Mucosa of descending colon (tissue), 3 donors: Measurements from ENCODE around the gene HMOX1. TPM values are rescaled to one million over a fixed set of nuclear protein-coding genes. Genes with fewer than 3 reads are reported as not detected.
A peak's percentile ranks its signal among the peaks of the same experiment; 100 is the strongest.

Experiments
- ATAC-seq: fragments of 200-7000 bp; cut with Tn5 transposase; one replicate; pipeline ENCODE4 v1.9.1; 2020; ENCODE audit warnings: mild to moderate bottlenecking, moderate library complexity
- DNase-seq, 3 donors: peaks; one replicate each; pipeline ENCODE4 v3.0.0-alpha.2; 2020
- H3K36me3 ChIP-seq: fragments of 200-600 bp; one replicate; pipeline ENCODE4 v1.8.0; 2021; ENCODE audit warnings: low read depth, mild to moderate bottlenecking
- H3K4me1 ChIP-seq: fragments of 200-600 bp; one replicate; pipeline ENCODE4 v1.8.0; 2021; ENCODE audit warnings: low read depth, mild to moderate bottlenecking
- H3K4me3 ChIP-seq: fragments of 200-600 bp; one replicate; pipeline ENCODE4 v1.8.0; 2021; ENCODE audit warnings: mild to moderate bottlenecking
- H3K9me3 ChIP-seq: fragments of 200-600 bp; one replicate; pipeline ENCODE4 v1.8.0; 2021; ENCODE audit warnings: mild to moderate bottlenecking
- CTCF ChIP-seq: fragments of 200-600 bp; IDR thresholded peaks from one replicate; pipeline ENCODE4 v1.8.0; 2022; ENCODE audit warnings: antibody characterized with exemption, mild to moderate bottlenecking
- intact Hi-C, 2 donors: fragments of 100-400 bp; cut with DNase I in 1 of 2; cut with micrococcal nuclease in 1 of 2; formaldehyde crosslinking; loops; one replicate each; pipeline versions ENCODE4 v1.11.0 to v1.11.1; 2022; cut with DNase I, micrococcal nuclease
- total RNA-seq, 3 donors: library from RNA; stranded (reverse); fragmentation: NEBNext Ultra II Directional in 2 of 3; extraction: Animal tissue kit (Norgen Biotek cat#: 25700) in 2 of 3; gene quantifications; one replicate each; pipeline versions ENCODE4 v1.2.1 to v1.2.4, GENCODE V29; 2021 to 2023
- donor health status: DM: no; HTN: no; CAD: no; lungs with moderate emphysema.
- donor health status: DM: no; HTN: no; CAD: no.
- donor health status: DM: no; HTN: yes; CAD: no.

HMOX1 gene
- total RNA-seq, 3 donors from 2014 or later: 33.8 to 71.4 (median 55.5) TPM

- no peaks in the 10 kb centered on the region for H3K4me1 ChIP-seq
- no peak overlapping the region for H3K4me3 ChIP-seq
- no peak for TF ChIP-seq CTCF
- no peaks in the 10 kb centered on the region for H3K9me3 ChIP-seq
- DNase-seq: peak in 1 of 3 donors; percentile 49
- peak; percentile 16 for ATAC-seq
- peaks cover 8% of the 10 kb centered on the region for H3K36me3 ChIP-seq
- intact Hi-C loops: no loop called here
Measured at GRCh38 chr22:35344956-35345690, 35.8 kb upstream of the HMOX1 start.

GRCh38 chr22:35345808-35346505 is 34.9 kb upstream of the HMOX1 start:
- peaks cover 2% of the 10 kb centered on the region for H3K36me3 ChIP-seq
- H3K9me3 ChIP-seq: no peaks in the 10 kb centered on the region
- H3K4me3 ChIP-seq: no peak overlapping the region
- ATAC-seq (no peak), DNase-seq (peak in 1 of 3 donors; percentile 34)
- H3K4me1 ChIP-seq: peaks cover 4% of the 10 kb centered on the region
- intact Hi-C loops: no loop called here
- TF ChIP-seq CTCF: no peak

- no peaks in the 10 kb centered on the region for H3K36me3 ChIP-seq
- no peak for TF ChIP-seq CTCF
- no peaks in the 10 kb centered on the region for H3K9me3 ChIP-seq
- no peak for ATAC-seq
- peak in 1 of 3 donors; percentile 40 for DNase-seq
- H3K4me1 ChIP-seq: peaks cover 4% of the 10 kb centered on the region
- intact Hi-C loops: no loop called here
- H3K4me3 ChIP-seq: no peak overlapping the region
Measured at GRCh38 chr22:35346596-35347220, 34.2 kb upstream of the HMOX1 start.

GRCh38 chr22:35347462-35347861 is 33.4 kb upstream of the HMOX1 start:
- ATAC-seq (no peak), DNase-seq (peak in 1 of 3 donors; percentile 45)
- no peaks in the 10 kb centered on the region for H3K9me3 ChIP-seq
- TF ChIP-seq CTCF: no peak
- no peaks in the 10 kb centered on the region for H3K36me3 ChIP-seq
- H3K4me3 ChIP-seq: no peak overlapping the region
- peaks cover 4% of the 10 kb centered on the region for H3K4me1 ChIP-seq
- intact Hi-C loops: no loop called here

GRCh38 chr22:35348026-35348590 is 32.8 kb upstream of the HMOX1 start:
- Histone ChIP-seq H3K9me3 (no peaks in the 10 kb centered on the region), H3K36me3 (no peaks in the 10 kb centered on the region), H3K4me1 (peaks cover 4% of the 10 kb centered on the region), H3K4me3 (no peak overlapping the region)
- ATAC-seq: no peak
- TF ChIP-seq CTCF: no peak
- DNase-seq: peak in 1 of 3 donors; percentile 34
- intact Hi-C loops: no loop called here
